DMS79 (cell line): ENCODE results near the gene DCC.
A peak's percentile ranks its signal among the peaks of the same experiment; 100 is the strongest.

Experiments
- DNase-seq: peaks from one replicate; lab custom pipeline; 2025; lab: John Stamatoyannopoulos, UW

The DCC gene

GRCh38 chr18:52588931-52589330 lies 248.9 kb downstream of the DCC start:
- no peak for DNase-seq

DNA sequence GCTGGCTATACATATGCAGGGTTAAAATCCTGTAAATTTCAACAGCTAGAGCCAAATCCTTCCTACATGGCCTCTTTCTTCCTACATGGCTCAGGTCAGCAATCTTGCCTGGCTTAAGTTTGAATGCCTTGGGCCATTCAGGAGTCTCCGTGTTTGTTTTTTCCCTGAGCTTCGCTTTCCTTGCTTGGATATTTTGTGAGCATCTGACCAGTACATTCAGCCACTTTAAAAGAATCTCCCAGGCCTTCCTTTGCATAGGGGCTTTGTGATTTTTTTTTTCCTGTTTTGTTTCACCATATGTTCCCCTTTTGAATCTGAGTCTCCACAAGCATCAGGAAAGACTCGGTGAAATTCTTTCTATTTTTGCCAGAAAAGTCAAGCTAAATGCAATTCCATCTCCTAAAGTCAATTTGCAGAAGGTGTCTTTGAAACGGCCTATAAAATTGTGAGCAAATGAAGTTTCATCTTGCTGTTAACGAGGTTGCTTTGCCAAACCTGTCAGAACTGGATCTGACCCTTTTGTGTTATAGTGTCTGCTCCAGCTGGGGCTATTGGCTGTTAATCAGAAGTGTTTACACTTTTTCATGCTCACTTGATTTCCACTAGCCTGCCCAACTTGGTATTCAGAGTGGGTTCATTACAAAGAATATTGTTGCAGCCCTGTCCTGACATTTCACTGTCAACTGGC lies 256.9 kb downstream of the DCC start:
- peak; percentile 58 for DNase-seq

DNA sequence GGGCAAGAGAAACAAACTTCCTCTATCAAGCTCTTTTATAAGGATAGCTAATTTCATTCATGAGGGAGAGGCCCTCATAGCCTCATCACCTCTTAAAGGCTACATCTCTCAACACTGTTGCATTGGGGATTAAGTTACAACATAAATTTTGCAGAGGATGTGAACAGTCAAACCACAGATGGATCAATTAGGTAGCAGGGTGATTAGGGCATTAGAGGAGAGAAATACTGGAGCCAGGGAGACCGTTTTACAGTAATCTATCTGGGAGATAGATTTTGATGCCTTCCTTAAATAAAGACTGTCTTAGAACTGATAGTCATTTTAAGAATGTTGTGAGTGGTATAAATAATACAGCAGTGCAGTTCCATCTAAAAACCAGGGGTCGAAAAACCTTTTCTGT lies 258.9 kb downstream of the DCC start:
- no peak for DNase-seq

GRCh38 chr18:52602820-52603219 lies 262.8 kb downstream of the DCC start:
- DNase-seq = no peak

GRCh38 chr18:52605345-52605744 lies 265.3 kb downstream of the DCC start:
- no peak for DNase-seq

DNA sequence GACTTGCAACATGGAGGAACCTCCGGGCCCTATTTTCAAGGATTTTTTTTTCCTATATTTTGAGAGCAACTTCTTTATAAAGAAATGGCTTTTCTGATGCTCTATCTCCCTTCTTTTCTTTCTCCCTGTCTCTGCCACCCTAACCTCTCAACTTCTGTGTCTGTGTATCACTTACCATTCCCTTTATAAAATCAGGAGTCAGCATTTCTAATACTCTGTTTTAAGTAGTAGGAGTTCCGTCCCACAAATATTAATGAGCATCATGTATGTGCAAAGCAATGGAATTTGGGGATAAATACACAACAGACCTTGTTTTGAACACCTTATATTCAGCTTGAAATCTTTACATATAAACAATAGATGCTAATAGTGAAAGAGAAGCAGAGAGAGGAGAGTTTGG lies 268.0 kb downstream of the DCC start:
- DNase-seq = no peak

- DNase-seq = no peak
Observed at GRCh38 chr18:52610451-52611115, 270.6 kb downstream of the DCC start.

- no peak for DNase-seq
Observed at GRCh38 chr18:52612406-52612805, 272.4 kb downstream of the DCC start.

- DNase-seq = no peak
Observed at GRCh38 chr18:52615321-52615720, 275.3 kb downstream of the DCC start.

DNA sequence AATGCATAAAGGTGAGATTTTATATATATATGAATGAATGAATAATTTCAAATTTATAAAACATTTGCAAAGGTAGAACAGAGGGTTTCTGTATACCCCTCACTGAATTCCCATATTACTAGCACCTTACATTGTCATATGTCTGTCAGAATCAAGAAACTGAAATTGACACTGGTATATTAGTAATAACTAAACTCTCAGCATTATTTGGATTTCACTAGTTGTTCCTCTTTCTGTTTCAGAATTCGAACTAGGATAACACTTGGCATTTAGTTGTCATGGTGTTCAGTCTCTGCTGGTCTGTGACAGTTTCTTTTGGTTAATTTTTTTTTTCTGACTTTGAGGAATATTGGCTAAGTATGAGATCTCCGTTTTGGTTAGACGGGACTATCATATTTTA lies 275.9 kb downstream of the DCC start:
- no peak for DNase-seq

DNA sequence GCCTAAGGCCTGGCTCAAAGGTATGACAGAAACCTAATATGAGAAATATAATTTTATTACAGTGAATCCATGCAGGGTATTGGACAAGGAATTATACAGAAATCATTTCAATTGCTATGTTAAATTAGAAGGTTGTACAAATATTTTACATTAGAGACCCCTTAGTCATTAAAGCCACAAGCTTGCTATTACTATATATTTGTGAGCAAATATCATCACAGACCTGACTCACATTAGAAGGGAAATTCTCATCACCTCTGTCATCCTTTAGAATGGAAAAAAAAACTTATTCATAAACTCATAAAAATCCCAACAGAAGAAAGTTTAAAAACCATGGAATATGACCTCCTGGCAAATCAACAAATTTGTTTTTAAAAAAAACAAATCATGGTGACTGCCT lies 277.9 kb downstream of the DCC start:
- no peak for DNase-seq

DNA sequence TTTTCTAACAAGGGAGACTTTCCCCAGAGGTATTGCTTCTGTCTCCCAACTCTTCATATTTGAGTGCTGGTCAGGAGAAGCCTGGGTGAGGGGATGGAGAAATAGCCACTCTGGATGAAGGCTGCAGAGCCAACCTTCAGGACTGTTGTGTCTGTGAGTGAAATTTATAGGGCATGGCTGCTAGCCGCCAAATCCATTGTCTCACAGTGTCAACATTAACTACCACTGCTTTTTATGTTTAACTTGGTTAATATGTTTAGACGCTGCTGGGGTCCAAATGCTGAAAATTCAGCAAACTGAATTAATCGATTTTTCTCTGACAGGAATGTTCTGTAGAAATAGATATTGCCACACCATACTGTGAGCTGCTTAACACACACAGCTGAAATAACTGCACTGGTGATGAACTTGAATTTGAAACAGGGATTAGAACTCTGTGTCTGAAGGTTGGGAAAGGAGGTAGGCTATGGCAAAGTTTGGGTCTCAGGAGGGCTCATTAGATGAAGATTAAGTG lies 281.0 kb downstream of the DCC start:
- DNase-seq = no peak

DNA sequence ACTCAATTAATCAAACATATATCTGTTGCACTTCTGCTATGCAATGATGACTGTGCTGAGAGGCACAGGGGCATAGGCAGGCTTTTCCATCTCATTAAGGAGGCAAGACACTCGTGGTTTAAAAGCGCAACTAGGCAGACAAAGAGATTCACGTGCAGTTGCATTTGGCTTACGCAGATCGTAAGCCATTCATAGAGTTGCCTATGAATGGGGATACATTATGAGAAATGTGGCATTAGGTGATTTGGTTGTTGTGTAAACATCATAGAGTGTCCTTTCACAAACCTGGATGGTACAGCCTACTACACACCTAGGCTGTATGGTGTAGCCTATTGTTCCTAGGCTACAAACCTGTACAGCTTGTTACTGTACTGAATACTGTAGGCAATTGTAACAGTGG lies 284.7 kb downstream of the DCC start:
- no peak for DNase-seq

- DNase-seq = no peak
Observed at GRCh38 chr18:52636536-52636935, 296.5 kb downstream of the DCC start.

DNA sequence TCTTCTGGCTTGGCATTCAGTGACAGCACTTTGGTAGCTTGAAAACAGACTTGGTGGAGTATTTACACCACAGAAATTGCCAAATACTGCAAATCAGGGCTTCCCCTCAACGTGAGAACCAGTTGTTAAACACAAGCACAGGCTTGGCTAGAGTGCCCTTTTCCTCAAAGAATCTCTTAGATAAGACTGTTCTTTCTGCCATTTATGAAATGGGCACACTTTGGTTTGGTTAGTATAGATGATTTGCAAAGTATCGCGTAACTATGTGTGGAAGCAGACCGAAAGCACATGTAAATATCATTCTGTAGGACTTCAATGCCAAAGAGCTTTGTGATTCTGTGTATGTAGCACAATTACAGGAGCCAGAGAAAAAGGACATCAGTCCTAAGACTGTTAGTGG lies 308.2 kb downstream of the DCC start:
- no peak for DNase-seq

- no peak for DNase-seq
Observed at GRCh38 chr18:52652391-52652790, 312.4 kb downstream of the DCC start.

DNA sequence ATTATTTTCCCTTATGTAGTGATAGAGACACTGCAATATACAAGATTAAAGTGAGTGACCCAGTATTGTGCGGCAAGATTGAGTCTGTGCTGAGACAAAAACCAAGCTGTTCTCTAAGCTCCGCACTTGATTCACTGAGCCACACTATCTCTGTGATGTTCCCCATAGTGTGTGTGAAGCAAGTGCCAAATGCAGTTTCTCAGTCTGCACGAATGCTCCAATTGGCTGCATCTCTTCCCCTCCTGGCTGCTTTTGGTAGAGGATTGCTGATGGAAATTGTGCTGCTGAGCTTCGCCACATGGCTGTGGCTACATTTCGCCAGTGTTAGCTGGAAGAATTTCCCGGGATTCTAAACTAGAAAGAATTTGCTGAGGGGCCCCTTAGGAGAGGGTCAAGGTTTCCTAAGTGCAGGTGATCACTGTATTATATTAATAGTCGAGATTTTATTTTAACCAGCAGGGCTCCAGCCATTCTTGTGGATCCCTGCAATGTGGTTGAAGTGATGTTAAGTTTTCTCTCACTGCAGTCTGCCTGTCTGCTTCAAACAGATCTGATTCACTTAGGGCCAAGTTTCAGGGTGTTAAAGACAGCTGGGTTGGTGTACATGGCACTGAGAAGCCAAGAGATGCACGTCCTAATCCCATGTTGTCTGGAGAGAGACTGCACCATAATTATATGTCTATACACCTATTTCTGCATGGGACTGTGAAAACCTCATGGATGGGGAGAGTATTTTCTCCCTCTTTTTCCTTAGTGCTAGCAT lies 317.2 kb downstream of the DCC start:
- no peak for DNase-seq

DNA sequence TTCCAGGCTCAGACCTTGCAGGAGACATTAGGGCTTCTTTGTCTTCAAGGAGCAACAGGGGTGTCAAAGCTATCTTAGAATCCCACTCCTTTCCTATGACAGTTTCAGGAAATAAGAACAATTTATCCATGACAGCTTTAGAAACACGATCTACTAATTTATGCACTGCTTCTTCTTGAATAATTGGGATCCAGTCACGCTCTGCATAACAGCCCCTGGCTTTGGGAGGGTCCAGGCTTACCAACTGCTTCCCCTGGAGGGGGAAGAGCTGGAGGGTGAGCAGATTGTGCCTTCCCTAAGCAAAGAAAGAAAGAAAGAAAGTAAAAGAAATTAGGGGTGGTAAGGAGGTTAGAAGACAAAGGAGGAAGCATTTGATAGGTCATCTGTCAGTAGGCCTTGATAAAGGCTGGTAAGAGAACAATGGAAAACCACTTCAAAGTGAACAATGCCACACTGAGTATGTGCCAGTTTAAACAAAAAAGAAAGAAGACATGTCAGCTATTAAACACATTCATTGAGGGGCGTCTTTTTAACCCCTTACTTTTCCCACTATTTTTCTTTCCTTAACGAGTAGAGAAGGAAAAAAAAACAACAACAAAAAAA lies 327.6 kb downstream of the DCC start:
- no peak for DNase-seq

- DNase-seq = no peak
Observed at GRCh38 chr18:52670896-52671295, 330.9 kb downstream of the DCC start.

- no peak for DNase-seq
Observed at GRCh38 chr18:52678034-52678433, 338.0 kb downstream of the DCC start.

DNA sequence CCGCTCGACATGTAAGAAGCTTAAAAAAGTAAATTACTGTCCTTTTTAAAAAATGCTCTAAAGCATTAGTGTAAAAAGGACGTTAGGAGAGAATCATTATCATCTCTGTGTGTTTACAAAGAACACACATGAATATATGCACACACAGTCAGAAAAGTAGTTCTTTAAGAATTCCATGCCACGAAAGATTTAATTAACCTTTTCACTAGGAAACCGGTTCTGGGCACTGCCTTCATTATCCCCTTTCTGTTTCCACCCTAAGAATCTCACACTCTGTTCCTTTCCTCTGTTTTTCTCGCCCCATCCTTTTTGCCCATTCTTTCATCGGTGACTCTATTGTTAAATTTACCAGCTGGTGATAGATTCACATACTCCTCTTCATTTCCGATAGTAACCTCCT lies 338.6 kb downstream of the DCC start:
- DNase-seq = no peak

DNA sequence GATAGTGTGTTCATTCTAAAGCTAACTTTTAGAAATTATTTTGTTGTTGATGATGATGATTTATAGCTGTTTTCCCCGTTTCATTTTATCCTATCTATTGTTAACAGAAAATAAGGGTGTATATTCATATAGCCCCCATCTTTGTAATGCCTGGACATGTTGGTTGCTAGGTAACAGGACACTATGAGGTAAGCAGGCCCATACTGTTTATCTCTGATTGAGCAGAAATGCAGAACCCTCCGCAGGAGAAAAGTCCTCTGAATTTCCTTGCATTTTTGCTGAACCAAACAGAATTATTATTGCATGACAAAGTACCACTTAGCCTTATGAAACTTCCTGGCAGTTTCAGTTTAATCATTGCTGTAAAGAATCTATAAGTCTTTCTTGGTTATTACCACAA lies 339.4 kb downstream of the DCC start:
- no peak for DNase-seq

DNA sequence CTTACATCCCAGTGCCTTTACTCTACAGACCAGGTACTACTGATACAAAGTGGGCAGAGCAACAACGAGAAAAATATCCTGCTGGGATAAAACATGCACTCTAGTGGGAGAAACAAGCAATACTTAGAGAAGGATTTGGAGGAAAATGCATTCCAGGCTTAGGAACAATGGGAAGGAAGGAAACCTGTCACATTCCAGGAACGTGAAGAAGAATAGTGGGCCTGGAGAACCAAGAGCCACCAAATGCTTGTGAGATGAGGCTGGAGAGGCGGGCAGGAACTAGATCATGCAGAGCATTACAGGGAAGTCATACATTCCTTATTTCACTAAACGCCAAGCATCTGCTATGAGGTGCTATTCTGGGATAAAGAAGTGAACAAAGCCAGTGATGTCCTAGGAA lies 342.3 kb downstream of the DCC start:
- no peak for DNase-seq
